GM23338 (cell line): ENCODE data around the gene MYO5A. TPM values are rescaled to one million over a fixed set of nuclear protein-coding genes. Genes with fewer than 3 reads are reported as not detected.

Experiments used
- ATAC-seq: fragments of 200-7000 bp; cut with Tn5 transposase; 3 replicates; pipeline ENCODE4 v1.9.1; 2020
- DNase-seq: peaks from one replicate; pipeline ENCODE4 v3.0.0-alpha.2; 2015; ENCODE audit warnings: low spot score
- H2AFZ ChIP-seq: fragments of 200-600 bp; sonication (generic); 2 replicates; pipeline ENCODE4 v1.8.0; 2016; ENCODE audit warnings: antibody characterized with exemption, mild to moderate bottlenecking, moderate library complexity
- H3F3A ChIP-seq: fragments of 200-600 bp; sonication (generic); replicated peaks from 2 replicates; pipeline ENCODE4 v1.8.0; 2017; ENCODE audit warnings: antibody characterized with exemption, mixed run types, low read depth
- H3K27ac ChIP-seq: fragments of 200-600 bp; sonication (generic); 2 replicates; pipeline ENCODE4 v1.6.1; 2016; ENCODE audit warnings: low read depth
- H3K27me3 ChIP-seq: fragments of 200-600 bp; sonication (generic); 2 replicates; pipeline ENCODE4 v1.8.0; 2016; ENCODE audit warnings: mild to moderate bottlenecking, mixed run types, moderate library complexity; ENCODE audit not compliant: insufficient read depth
- H3K36me3 ChIP-seq: fragments of 200-600 bp; sonication (generic); 2 replicates; pipeline ENCODE4 v1.8.0; 2016; ENCODE audit warnings: mild to moderate bottlenecking; ENCODE audit not compliant: insufficient read depth
- H3K4me1 ChIP-seq: fragments of 200-600 bp; sonication (generic); 2 replicates; pipeline ENCODE4 v1.8.0; 2016; ENCODE audit warnings: mild to moderate bottlenecking, moderate library complexity; ENCODE audit not compliant: insufficient read depth
- H3K4me2 ChIP-seq: fragments of 200-600 bp; sonication (generic); 2 replicates; pipeline ENCODE4 v1.7.1; 2017; ENCODE audit warnings: mixed run types
- H3K4me3 ChIP-seq: fragments of 200-600 bp; sonication (generic); 2 replicates; pipeline ENCODE4 v1.6.1; 2016; ENCODE audit warnings: mixed run types
- H3K79me2 ChIP-seq: fragments of 200-600 bp; sonication (generic); replicated peaks from 2 replicates; pipeline ENCODE4 v1.8.0; 2017; ENCODE audit warnings: mild to moderate bottlenecking; ENCODE audit not compliant: insufficient read depth
- H3K9me2 ChIP-seq: fragments of 200-600 bp; sonication (generic); 2 replicates; pipeline ENCODE4 v1.8.0; 2017; ENCODE audit not compliant: insufficient read depth
- H4K20me1 ChIP-seq: fragments of 200-600 bp; sonication (generic); replicated peaks from 2 replicates; pipeline ENCODE4 v1.8.0; 2017; ENCODE audit warnings: mild to moderate bottlenecking; ENCODE audit not compliant: insufficient read depth
- H3K27ac Mint-ChIP-seq: 2 replicates; pipeline ENCODE4 v1.8.0; 2020; ENCODE audit warnings: inconsistent platforms, mild to moderate bottlenecking, moderate library complexity, mixed read lengths
- H3K27me3 Mint-ChIP-seq: 3 replicates; pipeline ENCODE4 v1.8.0; 2022; ENCODE audit warnings: low read depth, mild to moderate bottlenecking, moderate library complexity, mixed read lengths, inconsistent platforms; ENCODE audit not compliant: insufficient read depth, poor library complexity
- H3K36me3 Mint-ChIP-seq: 3 replicates; pipeline ENCODE4 v1.8.0; 2021; ENCODE audit warnings: low read depth, mild to moderate bottlenecking, inconsistent platforms, moderate library complexity, mixed read lengths
- H3K4me1 Mint-ChIP-seq: 3 replicates; pipeline ENCODE4 v1.8.0; 2020; ENCODE audit warnings: mild to moderate bottlenecking, inconsistent platforms, mixed read lengths
- H3K4me3 Mint-ChIP-seq: 3 replicates; pipeline ENCODE4 v1.8.0; 2021; ENCODE audit warnings: moderate library complexity, mild to moderate bottlenecking, inconsistent platforms, mixed read lengths
- H3K9me3 Mint-ChIP-seq: 3 replicates; pipeline ENCODE4 v1.8.0; 2020; ENCODE audit warnings: moderate library complexity, mild to moderate bottlenecking, inconsistent platforms, mixed read lengths
- CREB1 ChIP-seq: fragments of 250-450 bp; sonication (Bioruptor Pico); IDR thresholded peaks from 2 replicates; pipeline ENCODE4 v1.5.0; 2020; ENCODE audit warnings: low read depth, mild to moderate bottlenecking, moderate library complexity
- CTCF ChIP-seq, 2 experiments: fragments of 200-600 bp in 1 of 2; sonication (generic) in 1 of 2; conservative IDR thresholded peaks; 2 replicates each; pipeline versions ENCODE4 v1.5.1 to v1.6.1; 2016 to 2017; ENCODE audit warnings: antibody characterized with exemption in 2 of 2, low read depth in 2 of 2, mild to moderate bottlenecking in 2 of 2, moderate library complexity in 1 of 2
- ETS1 ChIP-seq: IDR thresholded peaks from 2 replicates; pipeline ENCODE4 v1.6.1; 2016; ENCODE audit warnings: antibody characterized with exemption
- EZH2 ChIP-seq: fragments of 200-600 bp; sonication (generic); IDR thresholded peaks from one replicate; pipeline ENCODE4 v1.8.0; 2017; ENCODE audit warnings: antibody characterized with exemption, mild to moderate bottlenecking, low read depth; ENCODE audit not compliant: unreplicated experiment
- EZH2phosphoT487 ChIP-seq: fragments of 200-600 bp; sonication (generic); IDR thresholded peaks from one replicate; pipeline ENCODE4 v1.8.1; 2018; ENCODE audit warnings: antibody characterized with exemption; ENCODE audit not compliant: unreplicated experiment
- JUNB ChIP-seq: IDR thresholded peaks from one replicate; pipeline ENCODE4 v1.6.1; 2016; ENCODE audit warnings: antibody characterized with exemption; ENCODE audit not compliant: unreplicated experiment
- NANOG ChIP-seq: IDR thresholded peaks from 2 replicates; pipeline ENCODE4 v1.6.1; 2016; ENCODE audit warnings: antibody characterized with exemption, borderline replicate concordance
- POLR2AphosphoS5 ChIP-seq: IDR thresholded peaks from 2 replicates; pipeline ENCODE4 v1.6.1; 2016; ENCODE audit warnings: antibody characterized with exemption, low read depth
- REST ChIP-seq: IDR thresholded peaks from one replicate; pipeline ENCODE4 v1.6.1; 2018; ENCODE audit warnings: antibody characterized with exemption; ENCODE audit not compliant: unreplicated experiment
- STAT1 ChIP-seq: IDR thresholded peaks from one replicate; pipeline ENCODE4 v1.6.1; 2016; ENCODE audit warnings: antibody characterized with exemption; ENCODE audit not compliant: unreplicated experiment
- ZNF114 ChIP-seq: fragments of 250-450 bp; sonication (Bioruptor Pico); IDR thresholded peaks from 2 replicates; pipeline ENCODE4 v1.5.0; 2020; ENCODE audit warnings: mild to moderate bottlenecking, moderate library complexity
- ZNF331 ChIP-seq: fragments of 250-450 bp; sonication (Bioruptor Pico); IDR thresholded peaks from 2 replicates; pipeline ENCODE4 v1.5.0; 2020; ENCODE audit warnings: low read depth, mild to moderate bottlenecking, moderate library complexity
- ZNF462 ChIP-seq: fragments of 250-450 bp; sonication (Bioruptor Pico); IDR thresholded peaks from 2 replicates; pipeline ENCODE4 v1.5.0; 2020; ENCODE audit warnings: mild to moderate bottlenecking, moderate library complexity
- polyA plus RNA-seq: library from polyadenylated mRNA; unstranded; fragments of >200 nt; fragmentation: Nextera tagmentation; extraction: Ambion mirVana; gene quantifications from 2 replicates; pipeline ENCODE4 v1.2.1, GENCODE V29; 2016
- total RNA-seq: library from RNA; depleted of rRNA; stranded (reverse); fragments of >200 nt; shearing (Covaris generic); gene quantifications from 2 replicates; pipeline ENCODE4 v1.2.3, GENCODE V29; 2014

MYO5A gene
- total and polyA plus RNA-seq, 2 experiments from 2014 or later: 5.7 to 31.8 TPM

- H3K9me3 Mint-ChIP-seq: no peaks in the 10 kb centered on the region
- H3K27ac Mint-ChIP-seq: no peak overlapping the region
- H3K27me3 Mint-ChIP-seq: no peaks in the 10 kb centered on the region
- Histone ChIP-seq H3K4me2 (no peak overlapping the region), H3K27ac (no peak overlapping the region), H3K36me3 (no peaks in the 10 kb centered on the region), H3K27me3 (no peaks in the 10 kb centered on the region), H3K4me3 (no peak overlapping the region), H3K9me2 (no peaks in the 10 kb centered on the region), H2AFZ (no peak overlapping the region), H3K4me1 (peaks cover 11% of the 10 kb centered on the region; the same call in 1 of the 2 replicates), H3K79me2 (no peaks in the 10 kb centered on the region), H4K20me1 (no peaks in the 10 kb centered on the region), H3F3A (no peaks in the 10 kb centered on the region)
- DNase-seq: peak; percentile 15
- TF ChIP-seq CREB1 (CRISPR knock-in tag) (no peak), JUNB (no peak), POLR2AphosphoS5 (no peak), EZH2phosphoT487 (no peak), ZNF331 (no peak), ZNF462 (CRISPR knock-in tag) (no peak), CTCF (conservative IDR thresholded peaks at IDR 0.05; ENCODE audit: low read depth in 2 of 2) (no peak), STAT1 (no peak), NANOG (no peak), ETS1 (no peak), EZH2 (no peak), REST (no peak), ZNF114 (CRISPR knock-in tag) (no peak)
- H3K4me3 Mint-ChIP-seq: no peak overlapping the region
- ATAC-seq: no peak
- H3K36me3 Mint-ChIP-seq: no peaks in the 10 kb centered on the region
- H3K4me1 Mint-ChIP-seq: peaks cover 6% of the 10 kb centered on the region
Measured at GRCh38 chr15:52417521-52417920, 111.2 kb downstream of the MYO5A start.
